Neural cell (in vitro differentiated cells): ENCODE results near the gene FRMD4A.

Source experiments
- MXI1 ChIP-seq: fragments of 450-650 bp; conservative IDR thresholded peaks from 2 replicates; pipeline ENCODE4 v1.6.1; 2014; ENCODE audit warnings: antibody characterized with exemption, mild to moderate bottlenecking; ENCODE audit not compliant: poor library complexity, severe bottlenecking
- TAF1 ChIP-seq: IDR thresholded peaks from 2 replicates; pipeline ENCODE4 v1.6.1; 2012; ENCODE audit warnings: low read depth
- TF ChIP-seq, protein P1 (sequence below): fragments of 450-650 bp; IDR thresholded peaks from 2 replicates; pipeline ENCODE4 v1.5.1; 2014; ENCODE audit warnings: antibody characterized with exemption, mild to moderate bottlenecking, moderate library complexity; ENCODE audit not compliant: poor library complexity, severe bottlenecking
- TF ChIP-seq, protein P2 (sequence below): IDR thresholded peaks from 2 replicates; pipeline ENCODE4 v1.6.1; 2012; ENCODE audit warnings: borderline replicate concordance

DNA sequence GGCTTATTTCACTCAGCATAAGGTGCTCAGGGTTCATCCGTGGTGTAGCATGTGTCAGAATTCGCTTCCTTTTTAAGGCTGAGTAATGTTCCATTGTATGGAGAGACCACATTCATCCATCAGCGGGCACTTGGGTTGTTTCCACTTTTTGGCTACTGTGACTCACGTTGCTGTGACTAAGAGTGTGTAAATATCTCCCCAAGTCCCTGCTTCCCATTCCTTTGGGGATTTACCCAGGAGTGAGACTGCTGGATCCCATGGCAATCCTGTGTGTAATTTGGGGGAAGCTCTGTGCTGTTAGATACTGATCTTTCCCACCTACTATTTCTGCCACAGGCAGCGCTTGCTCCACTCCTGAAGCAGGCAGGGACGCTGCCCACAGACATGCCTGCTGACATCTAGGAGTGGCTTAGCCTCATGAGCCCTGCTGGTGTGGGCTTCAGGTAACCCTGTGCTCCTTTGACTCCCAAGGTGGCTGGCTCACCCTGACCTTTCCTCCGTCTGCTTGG lies 346.0 kb downstream of the FRMD4A start:
- TF ChIP-seq, protein P1, sequence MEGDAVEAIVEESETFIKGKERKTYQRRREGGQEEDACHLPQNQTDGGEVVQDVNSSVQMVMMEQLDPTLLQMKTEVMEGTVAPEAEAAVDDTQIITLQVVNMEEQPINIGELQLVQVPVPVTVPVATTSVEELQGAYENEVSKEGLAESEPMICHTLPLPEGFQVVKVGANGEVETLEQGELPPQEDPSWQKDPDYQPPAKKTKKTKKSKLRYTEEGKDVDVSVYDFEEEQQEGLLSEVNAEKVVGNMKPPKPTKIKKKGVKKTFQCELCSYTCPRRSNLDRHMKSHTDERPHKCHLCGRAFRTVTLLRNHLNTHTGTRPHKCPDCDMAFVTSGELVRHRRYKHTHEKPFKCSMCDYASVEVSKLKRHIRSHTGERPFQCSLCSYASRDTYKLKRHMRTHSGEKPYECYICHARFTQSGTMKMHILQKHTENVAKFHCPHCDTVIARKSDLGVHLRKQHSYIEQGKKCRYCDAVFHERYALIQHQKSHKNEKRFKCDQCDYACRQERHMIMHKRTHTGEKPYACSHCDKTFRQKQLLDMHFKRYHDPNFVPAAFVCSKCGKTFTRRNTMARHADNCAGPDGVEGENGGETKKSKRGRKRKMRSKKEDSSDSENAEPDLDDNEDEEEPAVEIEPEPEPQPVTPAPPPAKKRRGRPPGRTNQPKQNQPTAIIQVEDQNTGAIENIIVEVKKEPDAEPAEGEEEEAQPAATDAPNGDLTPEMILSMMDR: no peak
- no peak for TF ChIP-seq TAF1
- no peak for TF ChIP-seq MXI1
- TF ChIP-seq, protein P2, sequence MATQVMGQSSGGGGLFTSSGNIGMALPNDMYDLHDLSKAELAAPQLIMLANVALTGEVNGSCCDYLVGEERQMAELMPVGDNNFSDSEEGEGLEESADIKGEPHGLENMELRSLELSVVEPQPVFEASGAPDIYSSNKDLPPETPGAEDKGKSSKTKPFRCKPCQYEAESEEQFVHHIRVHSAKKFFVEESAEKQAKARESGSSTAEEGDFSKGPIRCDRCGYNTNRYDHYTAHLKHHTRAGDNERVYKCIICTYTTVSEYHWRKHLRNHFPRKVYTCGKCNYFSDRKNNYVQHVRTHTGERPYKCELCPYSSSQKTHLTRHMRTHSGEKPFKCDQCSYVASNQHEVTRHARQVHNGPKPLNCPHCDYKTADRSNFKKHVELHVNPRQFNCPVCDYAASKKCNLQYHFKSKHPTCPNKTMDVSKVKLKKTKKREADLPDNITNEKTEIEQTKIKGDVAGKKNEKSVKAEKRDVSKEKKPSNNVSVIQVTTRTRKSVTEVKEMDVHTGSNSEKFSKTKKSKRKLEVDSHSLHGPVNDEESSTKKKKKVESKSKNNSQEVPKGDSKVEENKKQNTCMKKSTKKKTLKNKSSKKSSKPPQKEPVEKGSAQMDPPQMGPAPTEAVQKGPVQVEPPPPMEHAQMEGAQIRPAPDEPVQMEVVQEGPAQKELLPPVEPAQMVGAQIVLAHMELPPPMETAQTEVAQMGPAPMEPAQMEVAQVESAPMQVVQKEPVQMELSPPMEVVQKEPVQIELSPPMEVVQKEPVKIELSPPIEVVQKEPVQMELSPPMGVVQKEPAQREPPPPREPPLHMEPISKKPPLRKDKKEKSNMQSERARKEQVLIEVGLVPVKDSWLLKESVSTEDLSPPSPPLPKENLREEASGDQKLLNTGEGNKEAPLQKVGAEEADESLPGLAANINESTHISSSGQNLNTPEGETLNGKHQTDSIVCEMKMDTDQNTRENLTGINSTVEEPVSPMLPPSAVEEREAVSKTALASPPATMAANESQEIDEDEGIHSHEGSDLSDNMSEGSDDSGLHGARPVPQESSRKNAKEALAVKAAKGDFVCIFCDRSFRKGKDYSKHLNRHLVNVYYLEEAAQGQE: no peak
